Esophagus squamous epithelium (tissue), 4 donors: Measurements from ENCODE around the gene CCR9.

Source experiments
- CTCF ChIP-seq, 6 experiments: fragments of 450-650 bp in 4 of 6; fragments of 200-600 bp in 2 of 6; sonication (generic) in 2 of 6; IDR thresholded peaks; one replicate each; pipeline ENCODE4 v1.5.1; 2016 to 2019; ENCODE audit warnings: antibody characterized with exemption in 6 of 6, mild to moderate bottlenecking in 4 of 6, moderate library complexity in 4 of 6
- POLR2A ChIP-seq, 4 donors: fragments of 450-650 bp; IDR thresholded peaks; one replicate each; pipeline ENCODE4 v1.6.1; 2017; ENCODE audit warnings: antibody characterized with exemption in 4 of 4, mild to moderate bottlenecking in 4 of 4, moderate library complexity in 3 of 4

DNA sequence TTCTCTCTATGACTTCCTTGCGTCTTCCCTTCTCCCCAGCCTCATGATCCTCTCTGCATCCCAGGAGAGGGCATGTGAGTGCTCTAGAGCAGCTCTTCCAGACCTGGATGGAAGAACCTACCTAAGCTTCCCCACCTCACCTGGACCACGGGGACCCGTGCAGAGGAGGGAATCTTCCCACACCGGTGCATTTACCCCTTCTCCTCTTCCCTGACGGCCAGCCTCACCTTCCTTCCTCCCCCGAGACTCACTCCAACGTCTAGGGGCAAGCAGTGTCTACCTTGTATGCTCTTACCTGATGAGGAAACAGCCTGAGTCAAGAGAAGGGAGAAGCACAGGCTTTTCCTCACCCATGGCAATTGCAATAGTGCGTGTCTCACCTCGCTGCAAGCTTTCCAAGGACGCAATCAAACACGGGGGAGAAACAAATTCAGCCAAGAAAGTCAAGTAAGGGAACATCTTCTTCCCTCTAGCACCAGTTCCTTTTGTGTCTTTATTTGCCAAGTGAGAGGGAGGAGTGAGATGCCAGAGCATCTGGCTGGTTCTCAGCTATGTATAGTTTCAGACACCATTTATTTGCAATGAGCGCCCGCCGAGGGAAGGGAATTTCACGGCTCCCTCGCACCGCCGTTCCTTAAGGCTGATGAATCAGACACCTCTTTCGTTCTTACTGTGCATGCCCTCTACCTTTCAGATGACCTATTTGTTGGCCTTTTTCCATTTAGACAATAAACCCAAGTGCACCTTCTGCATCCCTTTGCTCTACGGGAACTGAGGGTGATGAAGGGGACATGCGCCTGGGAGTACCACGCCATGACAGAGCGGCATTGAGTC is 1.8 kb upstream of the CCR9 start:
- TF ChIP-seq POLR2A (IDR thresholded peaks at IDR 0.05) (no peak), CTCF (IDR thresholded peaks at IDR 0.05) (no peak)
